Upper lobe of right lung (tissue), 1 donor: ENCODE measurements around the gene PTPRT. TPM values are rescaled to one million over a fixed set of nuclear protein-coding genes. Genes with fewer than 3 reads are reported as not detected.
A peak's percentile ranks its signal among the peaks of the same experiment; 100 is the strongest.

Experiments used
- ATAC-seq: fragments of 200-7000 bp; cut with Tn5 transposase; one replicate; pipeline ENCODE4 v1.9.1; 2020; ENCODE audit warnings: mild to moderate bottlenecking, moderate library complexity
- DNase-seq: peaks from one replicate; pipeline ENCODE4 v3.0.0-alpha.2; 2020
- H3K27ac ChIP-seq: fragments of 200-600 bp; one replicate; pipeline ENCODE4 v1.8.0; 2022
- H3K27me3 ChIP-seq: fragments of 200-600 bp; one replicate; pipeline ENCODE4 v1.8.0; 2022; ENCODE audit warnings: mild to moderate bottlenecking
- H3K36me3 ChIP-seq: fragments of 200-600 bp; one replicate; pipeline ENCODE4 v1.8.0; 2022
- H3K4me1 ChIP-seq: fragments of 200-600 bp; one replicate; pipeline ENCODE4 v1.8.0; 2022
- H3K4me3 ChIP-seq: fragments of 200-600 bp; one replicate; pipeline ENCODE4 v1.8.0; 2022; ENCODE audit warnings: mild to moderate bottlenecking
- H3K9me3 ChIP-seq: fragments of 200-600 bp; one replicate; pipeline ENCODE4 v1.8.0; 2022
- CTCF ChIP-seq: fragments of 200-600 bp; IDR thresholded peaks from one replicate; pipeline ENCODE4 v1.8.0; 2022; ENCODE audit warnings: antibody characterized with exemption
- intact Hi-C: fragments of 100-400 bp; cut with DNase I; formaldehyde crosslinking; loops from one replicate; pipeline ENCODE4 v1.11.0; 2022
- total RNA-seq: library from RNA; stranded (reverse); fragmentation: NEBNext Ultra II Directional; extraction: Animal tissue kit (Norgen Biotek cat#: 25700); gene quantifications from one replicate; pipeline ENCODE4 v1.2.1, GENCODE V29; 2021
- donor health status: DM: no; HTN: yes; CAD: no; lungs with severe emphysema.

Gene PTPRT
- total RNA-seq, 1 donor from 2014 or later = 0.46 TPM

GRCh38 chr20:42204109-42204660, 985.5 kb downstream of the PTPRT start:
- ATAC-seq (no peak), DNase-seq (no peak)
- intact Hi-C loops = no loop called here

GRCh38 chr20:42197599-42197998, 992.1 kb downstream of the PTPRT start:
- no peaks in the 10 kb centered on the region for H3K36me3 ChIP-seq
- H3K4me1 ChIP-seq = no peaks in the 10 kb centered on the region
- no peak overlapping the region for H3K4me3 ChIP-seq
- DNase-seq (no peak), ATAC-seq (no peak)
- H3K27me3 ChIP-seq = peaks cover 6% of the 10 kb centered on the region
- H3K27ac ChIP-seq = no peak overlapping the region
- no peak for TF ChIP-seq CTCF
- intact Hi-C loops = no loop called here
- no peaks in the 10 kb centered on the region for H3K9me3 ChIP-seq

More at GRCh38 chr20:42204109-42204660, 985.5 kb downstream of the PTPRT start:
- no peaks in the 10 kb centered on the region for H3K4me1 ChIP-seq
- peaks cover 6% of the 10 kb centered on the region for H3K27me3 ChIP-seq
- no peaks in the 10 kb centered on the region for H3K9me3 ChIP-seq
- no peak overlapping the region for H3K4me3 ChIP-seq
- H3K36me3 ChIP-seq = no peaks in the 10 kb centered on the region
- TF ChIP-seq CTCF = peak; percentile 40
- no peak overlapping the region for H3K27ac ChIP-seq

GRCh38 chr20:42193119-42193518, 996.6 kb downstream of the PTPRT start:
- no peak overlapping the region for H3K4me3 ChIP-seq
- H3K36me3 ChIP-seq = no peaks in the 10 kb centered on the region
- H3K27ac ChIP-seq = no peak overlapping the region
- no peaks in the 10 kb centered on the region for H3K27me3 ChIP-seq
- DNase-seq (no peak), ATAC-seq (no peak)
- H3K9me3 ChIP-seq = no peaks in the 10 kb centered on the region
- no peak for TF ChIP-seq CTCF
- no peaks in the 10 kb centered on the region for H3K4me1 ChIP-seq
- intact Hi-C loops = no loop called here

GRCh38 chr20:42192321-42192720, 997.4 kb downstream of the PTPRT start:
- Histone ChIP-seq H3K27ac (no peak overlapping the region), H3K9me3 (no peaks in the 10 kb centered on the region), H3K36me3 (no peaks in the 10 kb centered on the region), H3K27me3 (no peaks in the 10 kb centered on the region), H3K4me3 (no peak overlapping the region), H3K4me1 (no peaks in the 10 kb centered on the region)
- DNase-seq = no peak
- no peak for ATAC-seq
- intact Hi-C loops = no loop called here
- no peak for TF ChIP-seq CTCF

GRCh38 chr20:42191140-42191860, 998.4 kb downstream of the PTPRT start:
- Histone ChIP-seq H3K9me3 (no peaks in the 10 kb centered on the region), H3K27me3 (no peaks in the 10 kb centered on the region), H3K36me3 (no peaks in the 10 kb centered on the region), H3K4me1 (no peaks in the 10 kb centered on the region), H3K27ac (no peak overlapping the region), H3K4me3 (no peak overlapping the region)
- DNase-seq (no peak), ATAC-seq (no peak)
- TF ChIP-seq CTCF = no peak
- intact Hi-C loops = no loop called here
